Mucosa of stomach (tissue), 1 donor: ENCODE measurements around the gene FRMD1.

Source experiments
- H3K27me3 ChIP-seq: one replicate; pipeline ENCODE4 v1.7.0; 2013; ENCODE audit warnings: mild to moderate bottlenecking, low read length; ENCODE audit not compliant: control insufficient read depth, insufficient read depth
- H3K36me3 ChIP-seq: one replicate; pipeline ENCODE4 v1.7.0; 2013; ENCODE audit warnings: low read length; ENCODE audit not compliant: control insufficient read depth, insufficient read depth
- H3K4me1 ChIP-seq: one replicate; pipeline ENCODE4 v1.7.0; 2013; ENCODE audit warnings: mild to moderate bottlenecking, low read length; ENCODE audit not compliant: control insufficient read depth, insufficient read depth
- H3K4me3 ChIP-seq: one replicate; pipeline ENCODE4 v1.7.0; 2013; ENCODE audit warnings: low read length
- H3K9ac ChIP-seq: one replicate; pipeline ENCODE4 v1.7.0; 2013; ENCODE audit warnings: mild to moderate bottlenecking, low read length, moderate library complexity
- H3K9me3 ChIP-seq: one replicate; pipeline ENCODE4 v1.7.0; 2013; ENCODE audit warnings: mild to moderate bottlenecking, low read length, moderate library complexity; ENCODE audit not compliant: control insufficient read depth
- donor health status: Pancreatic carcinoma.

Gene FRMD1

DNA sequence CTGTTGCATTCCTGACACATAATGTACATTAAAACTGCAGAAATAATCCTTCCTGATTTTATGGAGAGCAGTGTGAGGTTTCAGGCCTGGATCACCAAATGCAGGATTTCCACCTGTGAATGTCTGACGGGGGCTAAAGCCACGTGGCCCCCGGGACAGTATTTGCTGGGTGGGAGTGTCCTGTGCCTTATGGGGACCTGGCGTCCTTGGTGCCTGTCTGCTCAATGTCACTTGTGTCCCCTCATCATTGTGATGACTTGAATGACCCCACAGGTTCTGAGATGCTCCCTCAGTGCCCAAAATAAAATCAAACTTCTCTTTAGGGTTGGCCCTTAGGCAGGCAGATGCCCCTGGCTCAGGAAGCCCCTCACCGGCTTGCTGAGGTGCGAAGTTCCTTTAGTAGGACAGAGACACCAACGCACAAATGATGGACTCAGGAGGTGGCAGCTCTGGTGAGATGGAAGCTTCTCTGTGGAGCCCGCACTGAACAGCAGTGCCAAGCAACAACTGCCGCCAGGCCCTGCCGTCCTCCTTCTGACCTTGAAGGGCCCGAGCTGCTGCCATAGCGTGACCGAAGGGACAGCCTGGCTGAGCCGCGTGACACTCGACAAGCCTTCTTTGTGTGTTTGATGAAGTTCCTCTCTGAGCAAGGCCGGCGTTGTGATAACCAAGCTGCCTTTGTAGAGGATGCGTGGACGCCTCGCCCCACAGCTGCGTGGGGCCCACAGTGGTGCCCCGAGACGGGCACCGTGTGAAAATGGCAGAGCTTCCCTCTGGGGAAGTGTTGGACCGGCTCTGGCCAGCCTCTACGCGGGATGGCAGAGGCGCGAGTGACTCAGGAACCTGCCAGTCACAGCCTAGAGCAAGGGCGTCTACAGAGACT is 30.9 kb downstream of the FRMD1 start:
- H3K36me3 ChIP-seq = no peaks in the 10 kb centered on the region
- no peaks in the 10 kb centered on the region for H3K27me3 ChIP-seq
- no peak overlapping the region for H3K4me3 ChIP-seq
- H3K4me1 ChIP-seq = no peaks in the 10 kb centered on the region
- no peaks in the 10 kb centered on the region for H3K9me3 ChIP-seq
- H3K9ac ChIP-seq = no peak overlapping the region

DNA sequence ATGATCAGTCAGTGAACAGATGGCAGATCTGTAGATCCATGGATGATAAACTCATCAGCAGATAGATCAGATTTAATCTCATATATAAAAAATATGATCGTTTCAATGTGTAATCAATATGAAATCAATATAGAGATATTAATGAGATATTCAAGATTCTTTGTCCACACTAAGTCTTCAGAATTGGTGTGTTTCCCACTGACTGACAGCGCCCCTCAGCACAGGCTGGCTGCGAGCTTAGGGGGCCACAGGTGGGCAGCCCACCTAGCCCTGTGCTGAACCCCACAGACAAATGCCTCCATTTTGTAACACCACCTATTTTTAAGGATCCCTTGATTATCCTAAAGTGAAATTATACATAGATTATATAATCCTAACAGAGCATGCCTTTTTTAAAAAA is 32.3 kb downstream of the FRMD1 start:
- Histone ChIP-seq H3K27me3 (no peaks in the 10 kb centered on the region), H3K9ac (no peak overlapping the region), H3K4me1 (no peaks in the 10 kb centered on the region), H3K9me3 (no peaks in the 10 kb centered on the region), H3K36me3 (no peaks in the 10 kb centered on the region), H3K4me3 (no peak overlapping the region)

DNA sequence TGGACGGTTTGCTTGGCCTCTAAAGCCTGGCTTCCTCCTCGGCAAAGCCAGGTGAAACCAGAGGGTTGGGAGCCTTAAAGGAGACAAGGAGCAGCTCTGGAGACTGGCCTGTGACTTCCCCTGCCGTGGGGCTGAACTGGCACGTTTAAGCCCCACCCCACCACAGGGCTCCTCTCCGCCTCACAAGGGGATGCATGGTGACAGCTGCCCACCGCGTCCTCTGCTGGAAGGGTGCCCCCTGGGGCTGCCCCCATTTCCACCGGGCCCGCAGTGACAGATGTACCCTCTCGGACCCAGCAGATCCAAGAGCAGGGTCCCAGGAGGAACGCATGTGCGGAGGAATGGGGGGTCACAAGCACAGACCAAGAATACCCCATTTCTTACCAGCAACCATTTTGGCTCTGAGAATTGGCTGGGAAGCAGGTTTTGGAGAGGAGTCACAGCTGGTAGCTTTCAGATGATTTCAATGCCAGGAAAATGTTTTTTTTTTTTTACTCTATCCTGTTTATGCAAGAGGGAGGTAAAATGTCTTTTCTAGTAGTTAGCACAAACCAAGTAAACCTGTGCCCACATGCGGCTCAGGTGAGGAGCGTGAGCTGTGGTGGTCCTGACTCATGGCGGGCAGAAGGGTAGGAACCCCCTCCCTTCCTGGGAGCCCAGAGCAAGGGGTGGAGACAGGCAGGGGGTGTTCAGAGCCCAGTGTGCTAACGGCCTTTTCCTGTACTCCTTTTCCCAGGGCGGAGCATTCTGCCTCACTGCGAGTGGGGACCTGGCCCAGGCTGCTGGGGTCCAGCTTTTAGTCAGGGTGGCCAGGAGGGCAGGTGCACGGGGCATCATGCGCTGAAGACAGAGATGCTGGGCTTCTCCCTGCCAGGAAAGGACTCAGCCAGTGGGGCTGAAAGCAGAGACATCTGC is 33.0 kb downstream of the FRMD1 start:
- Histone ChIP-seq H3K4me1 (no peaks in the 10 kb centered on the region), H3K36me3 (no peaks in the 10 kb centered on the region), H3K9me3 (no peaks in the 10 kb centered on the region), H3K27me3 (no peaks in the 10 kb centered on the region), H3K9ac (no peak overlapping the region), H3K4me3 (no peak overlapping the region)

- H3K9me3 ChIP-seq = no peaks in the 10 kb centered on the region
- no peak overlapping the region for H3K9ac ChIP-seq
- no peak overlapping the region for H3K4me3 ChIP-seq
- H3K4me1 ChIP-seq = no peaks in the 10 kb centered on the region
- H3K36me3 ChIP-seq = no peaks in the 10 kb centered on the region
- no peaks in the 10 kb centered on the region for H3K27me3 ChIP-seq
Measured at GRCh38 chr6:168045141-168045691, 33.8 kb downstream of the FRMD1 start.

DNA sequence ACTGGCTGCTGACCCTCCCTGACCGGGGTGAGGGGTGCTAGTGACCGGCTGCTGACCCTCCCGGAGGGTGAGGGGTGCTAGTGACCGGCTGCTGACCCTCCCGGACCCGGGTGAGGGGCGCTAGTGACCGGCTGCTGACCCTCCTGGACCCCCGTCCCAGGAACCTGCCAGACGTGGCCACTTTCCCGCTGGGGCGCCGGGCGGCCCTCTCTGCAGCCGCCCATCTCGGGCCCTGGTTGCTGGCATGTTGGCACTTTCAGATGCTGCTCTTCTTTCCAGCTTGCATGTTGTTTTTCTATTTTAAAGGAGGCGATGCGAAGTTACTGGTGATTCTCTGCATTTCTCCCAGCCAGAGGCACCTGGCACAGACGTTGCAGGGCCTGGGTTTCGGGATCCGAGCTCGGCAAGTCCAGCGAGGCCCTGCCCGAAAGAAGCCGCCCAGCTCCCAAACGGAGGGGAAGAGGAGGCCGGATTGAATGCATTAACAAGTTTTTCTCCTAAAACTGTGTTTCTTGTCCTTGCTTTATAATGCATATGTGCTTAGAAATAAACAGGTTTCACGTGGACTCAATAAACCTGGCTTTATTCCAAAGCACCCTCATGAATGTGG is 34.4 kb downstream of the FRMD1 start:
- no peak overlapping the region for H3K9ac ChIP-seq

GRCh38 chr6:168043848-168044415 is 35.1 kb downstream of the FRMD1 start:
- Histone ChIP-seq H3K4me3 (no peak overlapping the region), H3K36me3 (no peaks in the 10 kb centered on the region), H3K27me3 (no peaks in the 10 kb centered on the region), H3K9ac (no peak overlapping the region), H3K9me3 (peaks cover 3% of the 10 kb centered on the region), H3K4me1 (no peaks in the 10 kb centered on the region)

More for the DNA sequence above, 34.4 kb downstream of the FRMD1 start:
- Histone ChIP-seq H3K36me3 (no peaks in the 10 kb centered on the region), H3K9me3 (peaks cover 3% of the 10 kb centered on the region), H3K4me1 (no peaks in the 10 kb centered on the region), H3K27me3 (no peaks in the 10 kb centered on the region), H3K4me3 (no peak overlapping the region)

GRCh38 chr6:168043193-168043847 is 35.7 kb downstream of the FRMD1 start:
- Histone ChIP-seq H3K9ac (no peak overlapping the region), H3K27me3 (no peaks in the 10 kb centered on the region), H3K36me3 (no peaks in the 10 kb centered on the region), H3K4me1 (no peaks in the 10 kb centered on the region), H3K4me3 (no peak overlapping the region), H3K9me3 (peaks cover 3% of the 10 kb centered on the region)

DNA sequence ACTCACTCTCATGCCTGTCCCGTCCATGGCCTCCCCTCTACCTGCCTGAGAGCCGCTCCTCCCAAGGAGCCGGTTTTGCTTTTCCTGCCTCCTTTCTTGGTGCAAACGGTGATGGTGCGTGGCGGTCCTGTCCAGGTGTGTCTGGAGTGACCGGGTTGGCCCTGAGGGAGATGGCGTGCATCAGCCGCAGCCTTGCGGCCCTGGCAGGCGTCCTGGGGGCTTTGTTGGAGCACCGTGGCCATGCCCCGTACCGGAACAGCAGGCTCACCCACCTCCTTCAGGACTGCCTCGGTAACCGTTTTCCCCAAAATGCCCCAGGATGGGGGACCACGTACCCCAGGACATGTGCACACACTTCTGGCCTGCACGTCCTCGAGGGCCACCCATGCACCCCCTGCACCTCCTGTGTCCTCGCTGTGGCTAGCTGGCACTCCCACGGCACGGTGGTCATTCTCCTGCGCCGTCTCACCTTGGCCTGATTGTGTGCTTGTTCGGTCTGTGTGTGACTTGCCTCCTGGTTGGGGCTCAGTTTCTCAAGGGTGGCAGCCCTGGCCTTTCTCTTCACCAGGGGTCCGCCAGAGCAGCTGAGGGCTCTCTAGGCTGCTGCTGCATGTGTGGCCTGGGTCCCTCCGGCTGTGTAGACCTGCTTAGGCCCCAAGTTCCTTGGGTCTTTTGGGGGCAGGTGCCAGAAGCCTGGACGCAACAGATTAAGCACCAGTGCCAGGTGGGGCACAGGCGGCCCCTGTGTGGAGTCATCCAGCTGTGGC is 36.4 kb downstream of the FRMD1 start:
- H3K4me1 ChIP-seq = no peaks in the 10 kb centered on the region
- no peak overlapping the region for H3K4me3 ChIP-seq
- no peaks in the 10 kb centered on the region for H3K27me3 ChIP-seq
- no peak overlapping the region for H3K9ac ChIP-seq
- no peaks in the 10 kb centered on the region for H3K36me3 ChIP-seq
- H3K9me3 ChIP-seq = peaks cover 3% of the 10 kb centered on the region

DNA sequence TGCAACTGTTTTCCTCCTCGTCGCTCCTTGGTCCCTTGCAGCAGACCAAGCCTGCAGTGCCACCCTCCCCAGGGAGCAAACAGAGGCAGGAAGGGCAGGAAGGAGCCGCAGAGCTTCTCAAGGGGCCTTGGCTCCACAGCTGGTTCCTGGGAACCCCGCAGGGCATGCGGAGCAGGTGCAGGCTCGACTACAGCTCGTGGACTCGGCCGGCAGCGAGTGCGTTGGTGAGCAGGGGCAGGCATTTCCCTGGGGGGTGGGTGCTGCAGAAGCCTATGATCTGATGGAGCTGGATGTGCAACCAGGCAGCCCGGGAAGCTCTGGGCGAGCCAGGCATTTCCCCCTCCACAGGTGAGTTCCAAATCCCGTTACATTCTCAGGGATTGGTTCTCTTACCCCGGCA is 37.1 kb downstream of the FRMD1 start:
- Histone ChIP-seq H3K9ac (no peak overlapping the region), H3K4me3 (no peak overlapping the region), H3K27me3 (no peaks in the 10 kb centered on the region), H3K4me1 (no peaks in the 10 kb centered on the region), H3K36me3 (no peaks in the 10 kb centered on the region), H3K9me3 (peaks cover 3% of the 10 kb centered on the region)

DNA sequence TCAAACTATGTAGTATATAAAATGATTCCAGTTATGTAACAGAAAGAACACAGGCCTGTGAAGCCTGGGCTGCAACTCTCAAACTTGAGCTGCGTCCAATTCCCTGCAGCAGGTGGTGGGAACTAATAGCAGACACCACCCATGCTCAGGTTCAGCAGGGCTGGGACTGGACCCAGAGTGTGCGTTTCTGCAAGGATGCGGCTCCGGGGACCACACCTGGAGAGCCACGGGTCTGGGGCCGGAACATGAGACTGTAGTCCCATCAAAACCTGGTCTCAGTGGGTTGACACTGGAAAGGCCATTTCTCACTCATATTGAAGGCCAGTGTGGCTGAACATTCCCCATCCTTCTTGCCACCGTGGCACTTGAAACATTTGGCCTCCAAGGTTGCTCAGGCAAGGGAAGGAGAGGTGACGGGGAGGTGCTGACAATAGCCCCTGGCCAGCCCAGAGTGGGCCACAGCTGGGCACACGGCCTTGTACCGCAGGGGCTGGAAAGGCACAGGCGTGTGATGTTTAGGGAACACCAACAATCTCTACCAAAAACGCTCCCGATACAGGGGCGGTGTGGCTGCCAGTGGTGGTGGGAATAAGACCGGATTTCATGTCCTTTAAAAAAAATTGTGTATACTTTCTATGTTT is 38.0 kb downstream of the FRMD1 start:
- Histone ChIP-seq H3K9me3 (peaks cover 3% of the 10 kb centered on the region), H3K27me3 (peaks cover 3% of the 10 kb centered on the region)

More for the DNA sequence above, 38.0 kb downstream of the FRMD1 start:
- H3K9ac ChIP-seq = no peak overlapping the region
- H3K4me1 ChIP-seq = peaks cover 5% of the 10 kb centered on the region
- no peak overlapping the region for H3K4me3 ChIP-seq
- H3K36me3 ChIP-seq = no peaks in the 10 kb centered on the region
